ENCODE data around the gene TMEM69.

DNA sequence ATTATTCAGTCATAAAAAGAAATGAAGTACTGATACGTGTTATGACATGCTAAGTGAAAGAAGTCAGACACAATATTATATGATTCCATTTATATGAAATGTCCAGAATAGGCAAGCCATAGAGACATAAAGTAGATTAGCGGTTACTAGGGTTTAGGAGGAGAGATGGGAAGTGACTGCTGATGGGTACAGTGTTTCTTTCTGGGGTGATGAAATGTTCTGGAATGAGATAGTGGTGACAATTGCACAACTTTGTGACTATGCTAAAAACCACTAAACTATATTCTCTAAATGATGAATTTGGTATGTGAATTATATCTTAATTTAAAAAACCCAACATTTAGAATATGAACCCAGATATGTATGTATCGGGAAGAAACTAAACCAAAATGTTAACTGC lies 34.8 kb downstream of the TMEM69 start:
- TF ChIP-seq, protein P1, sequence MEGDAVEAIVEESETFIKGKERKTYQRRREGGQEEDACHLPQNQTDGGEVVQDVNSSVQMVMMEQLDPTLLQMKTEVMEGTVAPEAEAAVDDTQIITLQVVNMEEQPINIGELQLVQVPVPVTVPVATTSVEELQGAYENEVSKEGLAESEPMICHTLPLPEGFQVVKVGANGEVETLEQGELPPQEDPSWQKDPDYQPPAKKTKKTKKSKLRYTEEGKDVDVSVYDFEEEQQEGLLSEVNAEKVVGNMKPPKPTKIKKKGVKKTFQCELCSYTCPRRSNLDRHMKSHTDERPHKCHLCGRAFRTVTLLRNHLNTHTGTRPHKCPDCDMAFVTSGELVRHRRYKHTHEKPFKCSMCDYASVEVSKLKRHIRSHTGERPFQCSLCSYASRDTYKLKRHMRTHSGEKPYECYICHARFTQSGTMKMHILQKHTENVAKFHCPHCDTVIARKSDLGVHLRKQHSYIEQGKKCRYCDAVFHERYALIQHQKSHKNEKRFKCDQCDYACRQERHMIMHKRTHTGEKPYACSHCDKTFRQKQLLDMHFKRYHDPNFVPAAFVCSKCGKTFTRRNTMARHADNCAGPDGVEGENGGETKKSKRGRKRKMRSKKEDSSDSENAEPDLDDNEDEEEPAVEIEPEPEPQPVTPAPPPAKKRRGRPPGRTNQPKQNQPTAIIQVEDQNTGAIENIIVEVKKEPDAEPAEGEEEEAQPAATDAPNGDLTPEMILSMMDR (IDR thresholded peaks at IDR 0.05): no peak
- TF ChIP-seq POLR2A (IDR thresholded peaks at IDR 0.05): no peak
